ENCODE results near the gene SERPINA12.

DNA sequence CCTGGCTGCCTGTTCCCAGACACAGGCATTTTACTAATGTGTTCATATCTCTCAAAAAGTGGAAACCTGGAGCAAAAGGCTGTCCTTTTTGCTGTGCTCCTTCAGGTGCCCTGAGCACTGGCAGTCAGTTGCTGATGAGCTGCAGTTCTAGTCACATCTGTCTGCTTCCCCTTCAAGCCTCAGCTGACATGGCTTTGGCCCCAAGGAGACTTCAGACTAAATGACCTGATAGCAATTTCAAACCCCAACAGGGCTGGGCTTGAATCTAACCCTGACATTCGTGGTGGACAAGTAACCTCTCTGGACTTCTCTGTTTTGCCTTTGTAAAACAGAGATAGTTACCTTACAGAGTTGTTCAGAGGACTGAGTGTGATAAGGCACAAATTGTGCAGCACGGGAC lies 39.0 kb downstream of the SERPINA12 start:
- TF ChIP-seq, protein P1, sequence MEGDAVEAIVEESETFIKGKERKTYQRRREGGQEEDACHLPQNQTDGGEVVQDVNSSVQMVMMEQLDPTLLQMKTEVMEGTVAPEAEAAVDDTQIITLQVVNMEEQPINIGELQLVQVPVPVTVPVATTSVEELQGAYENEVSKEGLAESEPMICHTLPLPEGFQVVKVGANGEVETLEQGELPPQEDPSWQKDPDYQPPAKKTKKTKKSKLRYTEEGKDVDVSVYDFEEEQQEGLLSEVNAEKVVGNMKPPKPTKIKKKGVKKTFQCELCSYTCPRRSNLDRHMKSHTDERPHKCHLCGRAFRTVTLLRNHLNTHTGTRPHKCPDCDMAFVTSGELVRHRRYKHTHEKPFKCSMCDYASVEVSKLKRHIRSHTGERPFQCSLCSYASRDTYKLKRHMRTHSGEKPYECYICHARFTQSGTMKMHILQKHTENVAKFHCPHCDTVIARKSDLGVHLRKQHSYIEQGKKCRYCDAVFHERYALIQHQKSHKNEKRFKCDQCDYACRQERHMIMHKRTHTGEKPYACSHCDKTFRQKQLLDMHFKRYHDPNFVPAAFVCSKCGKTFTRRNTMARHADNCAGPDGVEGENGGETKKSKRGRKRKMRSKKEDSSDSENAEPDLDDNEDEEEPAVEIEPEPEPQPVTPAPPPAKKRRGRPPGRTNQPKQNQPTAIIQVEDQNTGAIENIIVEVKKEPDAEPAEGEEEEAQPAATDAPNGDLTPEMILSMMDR (IDR thresholded peaks at IDR 0.05): no peak
- TF ChIP-seq EP300 (IDR thresholded peaks at IDR 0.05): no peak
